ENCODE results near the gene TUBB4B.

TUBB4B gene

DNA sequence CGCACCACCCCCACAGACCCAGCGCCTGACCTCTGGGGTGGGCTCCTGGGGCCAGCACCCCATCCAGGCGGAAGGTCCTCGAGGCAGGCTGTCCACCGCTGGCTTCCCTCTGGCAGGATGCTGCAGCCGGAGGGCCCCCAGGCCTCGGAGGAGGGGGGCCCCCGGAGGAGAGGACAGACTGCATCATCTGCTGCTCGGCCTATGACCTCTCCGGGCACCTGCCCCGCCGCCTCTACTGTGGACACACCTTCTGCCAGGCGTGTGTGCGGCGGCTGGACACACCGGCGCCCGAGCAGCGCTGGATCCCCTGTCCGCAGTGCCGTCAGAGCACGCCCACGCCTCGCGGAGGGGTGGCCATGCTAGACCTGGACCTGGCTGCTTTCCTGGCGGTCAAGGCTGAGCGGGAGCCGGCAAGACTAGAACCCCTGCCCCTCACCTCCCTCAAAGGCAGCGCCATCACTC lies 12.6 kb upstream of the TUBB4B start:
- DNase-seq (ENCODE audit: extremely low spot score): no peak
- ChIA-PET POLR2A (no interaction called here), CTCF (interaction anchor here (1.4 to 6.9 kb wide), 14 partner anchors 9 to 193 kb away, joined by 3 to 92 read pairs (median 8); partner anchors contain the start of genes MAN1B1, SSNA1 and TUBB4B)
- no peak for TF ChIP-seq CTCF (IDR thresholded peaks at IDR 0.05; ENCODE audit: control extremely low read depth, extremely low read depth, low read depth, missing control alignments)

- no peak for DNase-seq (ENCODE audit: extremely low spot score)
- CTCF ChIA-PET: interaction anchor here (0.9 to 3.6 kb wide), 5 partner anchors 12 to 194 kb away, joined by 3 to 18 read pairs (median 5); partner anchors contain the start of genes SSNA1 and TUBB4B
- TF ChIP-seq CTCF (IDR thresholded peaks at IDR 0.05; ENCODE audit: control extremely low read depth, extremely low read depth, low read depth, missing control alignments): no peak
- POLR2A ChIA-PET: interaction anchor here (0.7 to 1.3 kb wide), 2 partner anchors 11 to 14 kb away, joined by 3 to 9 read pairs; partner anchors contain the start of gene TUBB4B
Observed at GRCh38 chr9:137228968-137229896, 11.9 kb upstream of the TUBB4B start.

GRCh38 chr9:137229903-137230704 lies 11.0 kb upstream of the TUBB4B start:
- POLR2A ChIA-PET: interaction anchor here (0.7 to 1.3 kb wide), 2 partner anchors 11 to 13 kb away, joined by 3 to 9 read pairs; partner anchors contain the start of gene TUBB4B
- no peak for DNase-seq (ENCODE audit: extremely low spot score)
- CTCF ChIA-PET: interaction anchor here (0.9 to 3.6 kb wide), 6 partner anchors 11 to 195 kb away, joined by 3 to 18 read pairs (median 4); partner anchors contain the start of genes SSNA1 and TUBB4B
- TF ChIP-seq CTCF (IDR thresholded peaks at IDR 0.05; ENCODE audit: control extremely low read depth, extremely low read depth, low read depth, missing control alignments): no peak

- no peak for TF ChIP-seq CTCF (IDR thresholded peaks at IDR 0.05; ENCODE audit: control extremely low read depth, extremely low read depth, low read depth, missing control alignments)
- ChIA-PET CTCF (interaction anchor here (1.0 to 1.9 kb wide), 3 partner anchors 10 to 196 kb away, joined by 3 to 5 read pairs (median 4); partner anchors contain the start of gene TUBB4B), POLR2A (interaction anchor here (1.1 kb wide), 1 partner anchor 10 kb away, joined by 4 read pairs; no protein-coding TSS in a partner anchor)
- no peak for DNase-seq (ENCODE audit: extremely low spot score)
Observed at GRCh38 chr9:137230705-137231371, 10.2 kb upstream of the TUBB4B start, which contains the start of gene SLC34A3. Gene SLC34A3 (plus strand): TSS chr9:137230901. CDS start chr9:137231703, 802 bp downstream.

DNA sequence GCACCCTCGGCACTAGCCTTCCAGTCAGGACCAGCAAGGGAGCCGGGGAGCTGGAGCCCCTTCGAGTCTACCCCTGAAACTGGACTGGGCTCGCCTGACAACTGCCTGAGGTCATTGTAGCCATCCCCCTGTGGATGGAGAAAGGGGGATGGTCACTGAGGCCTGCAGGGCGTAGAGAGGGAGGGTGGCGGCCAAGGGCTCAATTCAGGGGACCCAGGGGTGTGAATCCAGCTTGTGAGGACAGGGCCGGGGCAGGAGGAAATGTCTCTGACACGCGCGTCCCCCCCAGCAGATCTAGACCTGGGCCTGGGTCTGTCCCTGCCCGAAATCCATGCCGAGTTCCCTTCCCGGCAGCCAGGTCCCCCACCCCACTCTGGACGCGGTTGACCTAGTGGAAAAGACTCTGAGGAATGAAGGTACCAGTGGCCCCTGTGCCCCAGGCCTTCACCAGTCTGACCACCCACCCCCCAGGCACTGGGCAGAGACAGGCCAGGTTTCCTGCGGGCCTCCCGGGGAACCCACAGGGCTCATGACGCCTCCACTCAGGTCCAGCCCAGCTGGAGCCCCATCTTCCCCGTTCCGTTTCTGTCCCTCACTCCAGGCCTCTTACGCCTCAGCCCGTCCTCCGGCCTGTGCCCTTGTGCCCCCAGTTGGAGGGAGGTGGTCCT lies 9.6 kb upstream of the TUBB4B start:
- ChIA-PET CTCF (interaction anchor here (1.0 kb wide), 1 partner anchor 196 kb away, joined by 3 read pairs; no protein-coding TSS in a partner anchor), POLR2A (interaction anchor here (1.1 kb wide), 1 partner anchor 9 kb away, joined by 4 read pairs; no protein-coding TSS in a partner anchor)
- DNase-seq (ENCODE audit: extremely low spot score): no peak
- no peak for TF ChIP-seq CTCF (IDR thresholded peaks at IDR 0.05; ENCODE audit: control extremely low read depth, extremely low read depth, low read depth, missing control alignments)
